Testis (tissue), 3 donors: ENCODE data around the gene SLC25A21. TPM values are rescaled to one million over a fixed set of nuclear protein-coding genes. Genes with fewer than 3 reads are reported as not detected.

Experiments
- DNase-seq: peaks from one replicate; pipeline ENCODE4 v3.0.0-alpha.2; 2019
- H3K27ac ChIP-seq, 2 donors: fragments of 200-600 bp; sonication (generic); one replicate each; pipeline ENCODE4 v1.5.1; 2019
- H3K27me3 ChIP-seq: fragments of 200-600 bp; sonication (generic); one replicate; pipeline ENCODE4 v1.5.1; 2019
- H3K36me3 ChIP-seq: fragments of 200-600 bp; sonication (generic); one replicate; pipeline ENCODE4 v1.5.1; 2017; ENCODE audit warnings: low read depth; ENCODE audit errors: missing control alignments
- H3K4me1 ChIP-seq: fragments of 200-600 bp; sonication (generic); one replicate; pipeline ENCODE4 v1.5.1; 2019
- H3K4me3 ChIP-seq, 2 donors: fragments of 200-600 bp; sonication (generic); one replicate each; pipeline ENCODE4 v1.5.1; 2017 to 2019
- H3K9me3 ChIP-seq: fragments of 200-600 bp; sonication (generic); one replicate; pipeline ENCODE4 v1.5.1; 2017
- POLR2A ChIP-seq: fragments of 450-650 bp; IDR thresholded peaks from one replicate; pipeline ENCODE4 v1.6.1; 2017; ENCODE audit warnings: antibody characterized with exemption, mild to moderate bottlenecking, moderate library complexity
- WGBS, 2 donors: methylation state at CpG; one replicate each; pipeline ENCODE4 v1.1.5; 2018; 5-methylcytosine and 5-hydroxymethylcytosine counted together
- intact Hi-C: fragments of 100-400 bp; cut with DNase I; formaldehyde crosslinking; loops from one replicate; pipeline ENCODE4 v1.15.1; 2023; ENCODE audit warnings: low total_unique reads
- polyA plus RNA-seq: library from polyadenylated mRNA; stranded (reverse); fragments of 350-450 nt; fragmentation: Illumina TruSeq; extraction: RNeasy Lipid Tissue Mini Kit (QIAGEN cat#74804); gene quantifications from one replicate; pipeline ENCODE4 v1.2.3, GENCODE V29; 2014; ENCODE audit warnings: low read depth, low replicate concordance; ENCODE audit not compliant: insufficient read depth
- total RNA-seq, 2 donors: library from RNA; depleted of rRNA; stranded (reverse); fragments of >200 nt; gene quantifications; one replicate each; pipeline ENCODE4 v1.2.3, GENCODE V29; 2016
- TF ChIP-seq, protein P1 (sequence below), 3 experiments: fragments of 450-650 bp in 2 of 3; fragments of 200-600 bp in 1 of 3; sonication (generic) in 1 of 3; IDR thresholded peaks; one replicate each; pipeline ENCODE4 v1.5.1; 2016 to 2019; ENCODE audit warnings: antibody characterized with exemption in 3 of 3, mild to moderate bottlenecking in 2 of 3, moderate library complexity in 1 of 3

The SLC25A21 gene
- total and polyA plus RNA-seq, 3 donors from 2014 or later: 4.4 to 16.0 (median 13.6) TPM

DNA sequence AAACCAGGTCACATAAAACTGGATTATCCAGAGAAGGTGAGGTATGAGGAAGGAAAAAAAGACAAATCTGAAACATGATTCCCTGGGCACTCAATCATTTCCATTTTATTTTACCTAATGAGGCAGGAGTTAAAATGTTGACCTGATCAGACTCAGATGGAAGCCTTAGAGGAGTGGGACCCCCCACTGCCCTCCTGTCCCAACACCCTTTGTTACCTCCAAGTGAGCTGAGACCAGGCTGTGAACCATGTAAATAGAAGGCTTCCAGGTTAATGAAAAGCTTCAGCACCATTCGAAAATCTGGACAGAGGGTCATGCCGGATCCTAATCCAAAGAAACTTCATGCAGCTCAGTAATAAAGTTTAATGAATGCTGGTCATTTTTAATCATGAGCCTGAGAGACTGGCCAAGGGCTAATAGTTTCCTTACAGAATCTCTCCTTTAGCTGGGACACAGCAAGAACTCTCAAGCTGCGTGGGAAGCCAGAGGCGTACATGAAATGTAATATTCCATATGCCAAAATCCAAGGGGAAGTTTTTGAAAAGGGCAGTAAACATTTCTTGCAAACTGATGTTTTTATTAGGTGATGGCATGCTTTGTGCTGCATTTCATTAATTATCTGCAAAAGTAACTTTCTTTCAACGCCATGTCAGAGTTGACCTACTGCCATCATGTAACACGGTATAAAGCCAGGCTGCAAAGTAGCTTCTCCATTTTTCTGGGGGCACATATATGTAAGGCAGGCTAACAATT lies 327.8 kb downstream of the SLC25A21 start:
- Histone ChIP-seq H3K27ac (no peak overlapping the region), H3K4me3 (no peak overlapping the region), H3K9me3 (no peaks in the 10 kb centered on the region), H3K36me3 (no peaks in the 10 kb centered on the region), H3K27me3 (no peaks in the 10 kb centered on the region), H3K4me1 (no peaks in the 10 kb centered on the region)
- no peak for TF ChIP-seq POLR2A
- TF ChIP-seq, protein P1, sequence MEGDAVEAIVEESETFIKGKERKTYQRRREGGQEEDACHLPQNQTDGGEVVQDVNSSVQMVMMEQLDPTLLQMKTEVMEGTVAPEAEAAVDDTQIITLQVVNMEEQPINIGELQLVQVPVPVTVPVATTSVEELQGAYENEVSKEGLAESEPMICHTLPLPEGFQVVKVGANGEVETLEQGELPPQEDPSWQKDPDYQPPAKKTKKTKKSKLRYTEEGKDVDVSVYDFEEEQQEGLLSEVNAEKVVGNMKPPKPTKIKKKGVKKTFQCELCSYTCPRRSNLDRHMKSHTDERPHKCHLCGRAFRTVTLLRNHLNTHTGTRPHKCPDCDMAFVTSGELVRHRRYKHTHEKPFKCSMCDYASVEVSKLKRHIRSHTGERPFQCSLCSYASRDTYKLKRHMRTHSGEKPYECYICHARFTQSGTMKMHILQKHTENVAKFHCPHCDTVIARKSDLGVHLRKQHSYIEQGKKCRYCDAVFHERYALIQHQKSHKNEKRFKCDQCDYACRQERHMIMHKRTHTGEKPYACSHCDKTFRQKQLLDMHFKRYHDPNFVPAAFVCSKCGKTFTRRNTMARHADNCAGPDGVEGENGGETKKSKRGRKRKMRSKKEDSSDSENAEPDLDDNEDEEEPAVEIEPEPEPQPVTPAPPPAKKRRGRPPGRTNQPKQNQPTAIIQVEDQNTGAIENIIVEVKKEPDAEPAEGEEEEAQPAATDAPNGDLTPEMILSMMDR (IDR thresholded peaks at IDR 0.05): no peak
- no peak for DNase-seq
- WGBS, 2 donors: 83 to 84% methylated on average over 6 of the region's 6 CpGs
- intact Hi-C loops: no loop called here

DNA sequence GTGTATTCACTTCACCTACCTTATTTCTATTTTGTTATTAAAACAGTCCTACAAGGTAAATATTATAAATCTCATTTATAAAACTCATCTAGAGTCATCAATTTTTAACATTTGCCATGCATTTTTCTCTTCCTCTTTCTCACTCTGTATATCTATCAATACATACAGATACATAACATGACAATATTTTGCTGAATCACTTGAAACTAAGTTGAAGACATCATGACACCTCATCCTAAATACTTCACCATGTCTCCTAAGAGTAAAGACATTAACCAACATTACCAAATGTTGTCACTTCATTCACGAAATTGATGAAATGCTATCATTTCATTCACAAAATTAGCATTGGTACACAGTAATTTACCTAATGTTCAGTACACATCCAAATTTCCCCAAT lies 329.0 kb downstream of the SLC25A21 start:
- TF ChIP-seq, protein P1 (IDR thresholded peaks at IDR 0.05): no peak
- TF ChIP-seq POLR2A: no peak
- intact Hi-C loops: no loop called here
- Histone ChIP-seq H3K4me1 (no peaks in the 10 kb centered on the region), H3K27me3 (no peaks in the 10 kb centered on the region), H3K27ac (no peak overlapping the region), H3K9me3 (no peaks in the 10 kb centered on the region), H3K36me3 (no peaks in the 10 kb centered on the region), H3K4me3 (no peak overlapping the region)
- DNase-seq: no peak
- 87 to 88% methylated on average over 1 of the region's 1 CpG for WGBS, 2 donors

DNA sequence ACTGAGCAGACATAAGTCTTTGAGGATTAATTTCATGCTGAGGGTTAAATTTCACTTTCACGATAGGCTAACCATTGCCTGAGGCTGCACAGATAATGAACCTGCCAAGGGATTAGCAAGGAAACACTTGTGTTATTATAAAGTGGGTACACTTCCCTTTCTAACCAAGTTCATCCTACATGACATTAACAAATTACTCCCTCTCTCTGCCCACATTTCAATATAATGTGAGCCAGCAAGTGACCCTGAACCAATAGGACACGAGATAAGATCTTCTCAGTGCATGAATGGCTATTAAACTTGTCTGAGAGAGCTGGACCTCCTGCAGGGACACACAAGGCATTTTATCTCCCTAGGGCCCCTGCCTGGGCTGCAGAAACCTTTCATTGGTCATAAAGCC lies 337.3 kb downstream of the SLC25A21 start:
- intact Hi-C loops: no loop called here
- TF ChIP-seq, protein P1 (IDR thresholded peaks at IDR 0.05): no peak
- no peak for TF ChIP-seq POLR2A
- Histone ChIP-seq H3K36me3 (no peaks in the 10 kb centered on the region), H3K4me3 (no peak overlapping the region), H3K27me3 (no peaks in the 10 kb centered on the region), H3K27ac (no peak overlapping the region), H3K4me1 (no peaks in the 10 kb centered on the region), H3K9me3 (no peaks in the 10 kb centered on the region)
- DNase-seq: no peak
- 29 to 34% methylated on average over 2 of the region's 2 CpGs for WGBS, 2 donors

DNA sequence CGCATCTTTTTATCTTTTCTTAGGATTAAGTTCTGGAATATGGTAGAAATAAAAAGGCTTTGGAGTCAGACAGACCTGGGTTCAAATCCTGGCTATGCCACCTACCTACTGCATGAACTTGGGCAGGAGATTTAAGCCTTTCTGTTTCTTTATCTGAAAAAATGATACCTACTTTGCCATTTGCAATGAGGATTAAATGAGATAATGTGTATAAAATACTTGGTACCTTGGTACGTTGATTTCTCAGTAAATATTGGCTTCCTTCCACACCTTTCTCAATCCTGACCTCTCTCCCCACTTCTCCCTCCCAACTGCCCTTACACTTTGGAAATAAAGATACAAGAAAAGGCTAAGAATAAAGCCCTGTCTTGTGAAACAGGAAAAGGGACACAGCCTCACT lies 338.1 kb downstream of the SLC25A21 start:
- H3K36me3 ChIP-seq: no peaks in the 10 kb centered on the region
- 82 to 91% methylated on average over 2 of the region's 2 CpGs for WGBS, 2 donors
- no peaks in the 10 kb centered on the region for H3K27me3 ChIP-seq
- H3K4me1 ChIP-seq: no peaks in the 10 kb centered on the region
- intact Hi-C loops: no loop called here
- no peak for DNase-seq
- no peak for TF ChIP-seq POLR2A
- TF ChIP-seq, protein P1 (IDR thresholded peaks at IDR 0.05): no peak
- no peak overlapping the region for H3K4me3 ChIP-seq
- no peaks in the 10 kb centered on the region for H3K9me3 ChIP-seq
- H3K27ac ChIP-seq: no peak overlapping the region

DNA sequence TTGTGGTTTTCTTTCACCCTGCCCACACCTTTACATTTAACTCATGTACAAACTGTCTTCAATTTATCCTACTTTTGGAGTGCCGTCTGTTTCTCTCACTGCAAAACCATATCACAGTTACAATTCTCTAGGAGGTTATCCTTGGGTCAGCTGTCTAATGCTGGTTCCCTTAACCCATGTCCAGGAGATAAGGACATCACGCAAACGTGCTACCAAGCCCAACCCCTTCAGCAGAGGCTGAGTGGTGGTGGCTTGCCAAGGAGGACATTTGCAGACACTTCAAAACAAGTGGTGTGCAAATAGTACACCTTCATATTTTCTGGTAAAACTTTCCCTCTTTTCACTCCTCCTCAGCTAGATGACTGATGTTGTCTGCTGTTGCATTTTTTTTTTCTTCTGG lies 342.9 kb downstream of the SLC25A21 start:
- H3K36me3 ChIP-seq: no peaks in the 10 kb centered on the region
- no peaks in the 10 kb centered on the region for H3K9me3 ChIP-seq
- intact Hi-C loops: no loop called here
- H3K4me3 ChIP-seq: no peak overlapping the region
- H3K27me3 ChIP-seq: no peaks in the 10 kb centered on the region
- 58 to 62% methylated on average over 3 of the region's 3 CpGs for WGBS, 2 donors
- TF ChIP-seq, protein P1 (IDR thresholded peaks at IDR 0.05): no peak
- no peak for TF ChIP-seq POLR2A
- DNase-seq: no peak
- no peak overlapping the region for H3K27ac ChIP-seq
- H3K4me1 ChIP-seq: no peaks in the 10 kb centered on the region
